GM19099 (cell line): ENCODE measurements around the gene EPHA6.

ENCODE experiments used
- POLR2A ChIP-seq: IDR thresholded peaks from 3 replicates; pipeline ENCODE4 v1.6.1; 2011; ENCODE audit warnings: low read depth; ENCODE audit not compliant: insufficient read length; ENCODE audit errors: extremely low read depth

EPHA6 gene

GRCh38 chr3:97259263-97259662, 444.9 kb downstream of the EPHA6 start:
- TF ChIP-seq POLR2A: no peak

GRCh38 chr3:97264180-97264579, 449.8 kb downstream of the EPHA6 start:
- no peak for TF ChIP-seq POLR2A

GRCh38 chr3:97265237-97266005, 451.0 kb downstream of the EPHA6 start:
- no peak for TF ChIP-seq POLR2A

- TF ChIP-seq POLR2A: no peak
Observed at GRCh38 chr3:97269202-97269601, 454.8 kb downstream of the EPHA6 start.

DNA sequence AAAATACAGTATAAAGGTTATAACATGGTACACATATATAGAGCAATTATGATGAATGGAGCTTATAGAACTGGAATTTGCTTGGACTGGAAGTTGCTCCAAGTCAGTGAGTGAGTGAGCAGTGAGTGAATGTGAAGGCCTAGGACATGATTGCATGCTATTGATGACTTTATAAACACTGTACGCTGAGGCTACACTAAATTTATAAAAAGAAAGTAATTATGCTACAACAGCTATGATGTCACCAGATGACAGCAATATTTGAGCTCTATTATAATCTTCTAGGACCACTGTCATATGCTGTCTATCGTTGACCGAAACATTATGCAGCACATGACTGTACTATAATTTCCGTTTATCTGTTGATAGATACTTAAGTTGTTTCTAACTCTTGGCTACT, 463.3 kb downstream of the EPHA6 start:
- no peak for TF ChIP-seq POLR2A

DNA sequence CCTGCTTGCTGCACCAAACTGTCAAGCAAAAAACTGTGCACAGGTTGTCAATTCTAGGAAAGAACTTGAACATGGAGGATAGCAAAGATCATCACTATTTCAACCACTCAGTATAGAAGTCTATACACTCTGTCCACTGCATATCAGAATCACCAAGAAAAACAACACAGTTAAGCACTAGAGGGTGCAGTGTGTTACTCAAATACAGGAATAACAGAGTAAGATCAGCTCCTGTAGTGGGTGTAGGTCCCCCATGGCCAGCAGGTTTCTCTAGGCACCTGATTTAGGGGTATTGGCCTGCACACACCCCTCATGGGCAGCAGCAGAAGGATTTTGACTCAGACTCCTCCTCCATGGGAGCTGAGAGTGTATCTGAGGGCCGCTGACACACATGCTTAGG, 464.1 kb downstream of the EPHA6 start:
- TF ChIP-seq POLR2A: no peak

DNA sequence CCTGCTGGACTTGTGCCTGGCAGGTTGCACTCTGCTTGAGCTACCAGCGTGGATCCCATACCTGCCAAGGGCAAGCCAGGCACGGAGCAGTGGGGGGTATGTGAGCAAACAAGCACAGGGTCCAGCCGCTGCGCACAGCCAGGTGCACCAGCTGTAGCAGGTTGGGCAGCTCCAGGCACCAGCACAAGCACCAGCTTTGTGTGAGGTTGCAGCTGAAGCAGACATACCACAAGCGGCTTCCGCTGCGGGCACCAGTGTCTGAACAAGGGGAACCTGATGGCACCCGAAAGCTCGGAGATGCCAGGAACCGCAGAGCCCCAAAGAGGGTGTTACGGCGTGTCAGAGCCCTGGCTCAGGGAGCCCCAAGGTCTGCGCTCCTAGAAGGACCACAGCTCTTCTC, 477.5 kb downstream of the EPHA6 start:
- TF ChIP-seq POLR2A: no peak

DNA sequence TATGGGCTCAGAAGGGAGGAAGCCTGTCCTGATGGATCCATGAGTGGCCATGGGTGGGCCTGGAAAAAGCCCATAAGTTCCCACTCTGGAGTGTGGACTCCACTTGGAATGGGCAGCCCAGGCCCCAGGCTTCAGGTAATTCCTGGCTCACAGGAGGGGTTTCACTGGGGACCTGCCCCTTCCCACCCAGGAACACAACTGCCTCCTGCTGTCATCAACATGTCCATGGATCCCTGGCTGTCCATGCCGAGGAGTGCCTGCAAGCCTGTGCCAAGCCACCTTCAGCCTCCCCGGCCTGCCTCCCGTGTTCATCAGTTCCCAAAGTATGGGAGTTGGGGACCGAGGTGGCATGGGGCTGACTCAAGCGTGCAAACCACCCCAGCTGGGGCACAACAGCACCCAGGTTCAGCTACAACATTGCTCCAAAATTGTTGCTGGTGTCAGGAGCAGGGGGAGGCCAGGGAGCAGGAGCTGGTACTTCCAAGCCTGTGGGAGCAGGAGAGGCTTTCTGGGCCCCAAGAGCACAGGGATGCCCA, 479.3 kb downstream of the EPHA6 start:
- no peak for TF ChIP-seq POLR2A

- TF ChIP-seq POLR2A: no peak
Observed at GRCh38 chr3:97297032-97297431, 482.6 kb downstream of the EPHA6 start.

DNA sequence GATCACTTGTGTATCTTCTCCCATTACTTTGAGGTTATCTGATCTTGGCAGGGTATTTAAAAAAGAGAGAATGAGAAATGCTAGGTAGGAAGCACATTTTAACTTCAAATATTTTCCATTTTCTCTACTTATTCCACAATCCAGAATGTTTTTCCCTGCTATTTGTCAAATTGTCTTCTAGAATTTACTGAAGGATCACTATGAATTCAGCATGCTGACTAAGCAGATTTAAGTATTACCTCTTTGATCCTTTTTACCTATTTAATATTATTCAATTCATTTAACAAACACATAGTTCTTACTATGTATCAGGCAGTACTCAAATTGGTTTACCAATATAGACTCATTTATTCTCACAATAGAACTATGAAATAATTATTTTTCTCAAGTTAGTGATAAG, 486.7 kb downstream of the EPHA6 start:
- TF ChIP-seq POLR2A: no peak

GRCh38 chr3:97306226-97306625, 491.8 kb downstream of the EPHA6 start:
- TF ChIP-seq POLR2A: no peak

DNA sequence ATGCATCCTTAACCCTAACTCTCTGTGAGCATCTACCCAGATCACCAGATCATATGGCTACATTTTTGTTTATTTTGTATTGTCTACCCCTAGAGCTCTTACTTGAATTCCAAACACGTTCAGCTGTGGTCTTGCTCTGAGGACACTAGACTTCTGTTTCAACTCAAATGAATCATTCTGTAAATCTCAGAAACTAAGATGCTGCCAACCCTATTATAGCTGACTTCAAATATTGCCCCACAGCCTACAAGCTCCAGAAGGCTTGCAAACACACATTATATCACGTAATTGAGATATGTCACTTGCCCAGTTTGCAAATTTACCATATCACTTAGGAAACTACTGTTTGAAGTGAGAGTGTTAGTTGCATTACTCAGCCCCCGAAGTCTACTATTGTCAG, 524.0 kb downstream of the EPHA6 start:
- no peak for TF ChIP-seq POLR2A

GRCh38 chr3:97340940-97341339, 526.5 kb downstream of the EPHA6 start:
- no peak for TF ChIP-seq POLR2A

GRCh38 chr3:97347780-97348179, 533.4 kb downstream of the EPHA6 start:
- no peak for TF ChIP-seq POLR2A

DNA sequence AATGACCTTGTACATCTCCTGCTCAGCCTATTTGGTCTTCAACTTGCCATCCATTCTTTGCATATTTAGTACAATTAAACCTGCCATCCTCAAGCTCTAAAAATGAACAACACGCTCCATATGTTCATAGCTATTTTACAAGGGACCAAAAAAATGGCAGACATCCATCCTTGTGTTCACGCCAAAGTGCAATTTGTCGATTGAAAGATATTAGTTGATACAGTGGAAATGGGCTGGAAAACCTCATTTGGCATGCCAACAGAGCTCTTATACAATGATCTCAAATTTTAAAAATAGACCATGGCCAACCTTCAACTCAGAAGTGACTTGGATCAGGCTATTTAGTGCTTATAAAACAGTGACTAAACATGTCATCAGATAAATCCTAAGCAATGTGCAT, 536.6 kb downstream of the EPHA6 start:
- no peak for TF ChIP-seq POLR2A

GRCh38 chr3:97353176-97353575, 538.8 kb downstream of the EPHA6 start:
- TF ChIP-seq POLR2A: no peak

- no peak for TF ChIP-seq POLR2A
Observed at GRCh38 chr3:97359977-97360376, 545.6 kb downstream of the EPHA6 start.

GRCh38 chr3:97360804-97361203, 546.4 kb downstream of the EPHA6 start:
- TF ChIP-seq POLR2A: no peak

- TF ChIP-seq POLR2A: no peak
Observed at GRCh38 chr3:97384583-97384982, 570.2 kb downstream of the EPHA6 start.
